ENCODE measurements around the gene ZC3H14.
"Not testable (repeated sequence)": the region's sequence is repeated elsewhere in the genome, so short reads cannot be mapped to it uniquely, and the experiment has no call there.

Gene ZC3H14, protein sequence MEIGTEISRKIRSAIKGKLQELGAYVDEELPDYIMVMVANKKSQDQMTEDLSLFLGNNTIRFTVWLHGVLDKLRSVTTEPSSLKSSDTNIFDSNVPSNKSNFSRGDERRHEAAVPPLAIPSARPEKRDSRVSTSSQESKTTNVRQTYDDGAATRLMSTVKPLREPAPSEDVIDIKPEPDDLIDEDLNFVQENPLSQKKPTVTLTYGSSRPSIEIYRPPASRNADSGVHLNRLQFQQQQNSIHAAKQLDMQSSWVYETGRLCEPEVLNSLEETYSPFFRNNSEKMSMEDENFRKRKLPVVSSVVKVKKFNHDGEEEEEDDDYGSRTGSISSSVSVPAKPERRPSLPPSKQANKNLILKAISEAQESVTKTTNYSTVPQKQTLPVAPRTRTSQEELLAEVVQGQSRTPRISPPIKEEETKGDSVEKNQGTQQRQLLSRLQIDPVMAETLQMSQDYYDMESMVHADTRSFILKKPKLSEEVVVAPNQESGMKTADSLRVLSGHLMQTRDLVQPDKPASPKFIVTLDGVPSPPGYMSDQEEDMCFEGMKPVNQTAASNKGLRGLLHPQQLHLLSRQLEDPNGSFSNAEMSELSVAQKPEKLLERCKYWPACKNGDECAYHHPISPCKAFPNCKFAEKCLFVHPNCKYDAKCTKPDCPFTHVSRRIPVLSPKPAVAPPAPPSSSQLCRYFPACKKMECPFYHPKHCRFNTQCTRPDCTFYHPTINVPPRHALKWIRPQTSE

DNA sequence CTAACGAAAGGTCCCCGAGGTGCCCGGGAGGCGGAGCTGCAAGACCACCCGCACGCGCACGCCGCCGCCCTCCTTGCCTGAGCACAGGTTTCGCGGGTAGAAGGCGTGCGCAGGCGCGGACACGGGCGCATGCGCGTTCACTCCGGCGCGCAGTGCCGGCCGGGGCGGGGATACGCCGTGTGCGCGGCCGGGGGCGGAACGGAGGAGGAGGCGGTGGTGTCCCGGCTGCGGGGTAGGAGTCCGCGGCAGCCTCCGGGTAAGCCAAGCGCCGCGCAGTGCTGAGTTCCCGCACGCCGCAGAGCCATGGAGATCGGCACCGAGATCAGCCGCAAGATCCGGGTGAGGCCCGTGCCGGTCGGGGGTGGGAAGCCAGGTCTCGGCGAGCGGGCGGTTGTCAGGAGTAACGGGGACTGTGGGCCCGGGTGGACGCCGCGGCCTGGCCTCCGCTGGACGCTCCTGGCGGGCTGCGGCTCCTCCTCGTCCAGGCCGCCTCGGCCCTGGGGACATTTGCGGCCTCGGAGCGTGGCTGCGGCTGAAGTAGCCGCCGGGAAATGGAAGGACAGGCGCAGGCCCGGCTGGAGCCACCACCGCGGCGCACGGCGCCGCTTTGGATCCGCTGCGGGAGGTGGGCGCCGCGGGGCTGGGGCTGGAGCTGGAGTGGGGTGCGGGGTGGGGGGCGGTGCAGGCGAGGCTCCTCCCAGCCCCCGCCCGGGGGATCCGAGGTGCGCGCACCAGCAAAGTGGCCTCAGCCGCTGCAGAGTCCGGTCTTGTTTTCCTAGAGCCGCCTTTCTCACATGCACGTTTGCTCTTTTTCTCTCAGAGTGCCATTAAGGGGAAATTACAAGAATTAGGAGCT lies at the start of gene ZC3H14:
Gene ZC3H14, plus strand, starts transcription at position 207 of the 856 bp plus-strand sequence. Its CDS starts 97 bp downstream, at position 304.
- DNase-seq = peak; percentile 88

DNA sequence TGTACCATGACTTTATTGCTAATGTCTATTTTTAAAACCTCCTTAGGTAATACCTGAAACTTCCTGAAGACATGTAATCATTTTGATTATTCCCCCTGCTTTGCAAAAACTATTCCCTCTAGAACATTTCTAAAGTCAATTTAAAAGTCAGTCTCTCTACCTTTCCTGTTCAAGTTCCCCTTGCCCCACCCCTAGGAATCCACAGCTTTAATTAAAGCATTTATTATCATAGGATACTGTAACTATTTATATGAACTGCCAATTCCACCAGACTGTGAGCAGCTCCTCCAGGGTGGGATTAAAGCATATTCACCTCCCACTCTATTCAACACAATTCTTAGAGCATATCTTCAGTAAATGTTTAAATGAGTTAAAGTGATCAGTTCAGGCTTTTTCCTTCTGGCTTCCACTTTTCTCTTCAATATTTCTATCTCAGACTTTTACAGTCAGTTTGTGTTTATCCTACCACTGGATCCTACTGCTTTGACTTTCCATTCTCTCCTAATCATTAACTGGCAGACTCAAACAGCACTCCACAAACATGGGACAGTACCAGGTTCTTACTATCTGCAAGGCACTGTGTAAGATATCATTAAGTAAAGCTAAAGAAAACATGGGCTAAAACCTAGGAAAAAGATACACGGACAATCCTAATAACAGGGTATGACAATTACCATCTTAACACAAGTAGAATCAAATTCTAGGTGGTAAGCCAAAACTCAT lies 47.2 kb upstream of the ZC3H14 start:
- DNase-seq = no peak

DNA sequence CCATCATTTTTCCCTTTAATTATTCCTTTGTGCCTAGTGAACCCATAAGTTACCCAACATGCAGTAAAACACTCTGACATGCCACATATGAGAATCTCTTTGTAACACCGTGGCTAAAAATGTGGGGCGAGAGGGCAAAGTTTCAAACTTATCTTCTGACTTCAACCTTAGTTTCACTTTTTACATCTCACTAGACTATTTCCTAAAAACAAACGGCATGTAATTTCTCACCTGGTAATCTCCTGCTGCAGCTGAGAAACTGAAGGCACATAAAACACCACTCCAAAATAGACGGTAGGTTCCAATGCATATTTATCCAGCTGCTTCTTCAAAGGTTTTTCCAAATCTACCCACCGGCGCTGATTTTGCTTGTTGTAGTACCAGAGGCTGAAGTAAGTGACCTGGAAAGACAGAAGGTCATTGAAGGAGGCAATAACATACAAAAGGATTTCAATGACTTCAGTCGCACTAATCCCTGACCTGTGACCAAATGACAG lies 45.9 kb upstream of the ZC3H14 start:
- DNase-seq = no peak

DNA sequence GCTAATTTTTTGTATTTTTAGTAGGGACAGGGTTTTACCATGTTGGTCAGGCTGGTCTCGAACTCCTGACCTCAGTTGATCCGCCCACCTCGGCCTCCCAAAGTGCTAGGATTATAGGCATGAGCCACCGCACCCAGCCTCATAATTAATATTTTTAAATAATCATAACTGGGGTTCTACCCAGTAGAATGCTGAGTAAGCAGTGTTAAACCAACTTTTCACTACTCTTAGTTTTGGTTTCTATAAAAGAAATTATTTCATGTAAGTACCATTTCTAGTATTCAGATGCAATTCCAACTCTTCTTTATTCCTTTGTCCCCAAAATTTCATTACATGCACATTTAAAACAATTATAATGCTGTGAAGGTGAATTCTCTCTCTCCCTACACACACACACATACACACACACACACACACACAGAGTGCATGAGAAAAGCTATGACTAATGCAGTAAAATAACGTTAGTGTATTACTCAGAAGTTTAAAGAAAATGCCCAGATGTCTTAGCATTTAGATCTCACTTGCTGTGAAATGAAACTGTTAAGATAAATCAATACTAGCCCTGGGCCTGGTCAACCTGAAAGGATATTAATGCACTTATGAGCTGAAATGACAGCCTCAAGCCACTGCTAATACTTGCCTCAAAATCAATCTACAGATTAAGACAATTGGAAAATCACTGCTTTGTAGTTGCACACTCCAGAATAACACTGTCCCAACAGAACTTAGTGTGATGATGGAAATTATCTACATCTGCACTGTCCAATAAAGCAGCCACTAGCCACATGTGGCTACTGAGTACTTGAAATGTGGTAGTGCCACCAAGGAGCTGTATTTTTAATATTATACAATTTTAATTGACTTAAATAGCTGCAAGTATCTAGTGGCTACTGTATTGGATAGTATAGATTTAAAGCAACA lies 44.0 kb upstream of the ZC3H14 start:
- DNase-seq = no peak

DNA sequence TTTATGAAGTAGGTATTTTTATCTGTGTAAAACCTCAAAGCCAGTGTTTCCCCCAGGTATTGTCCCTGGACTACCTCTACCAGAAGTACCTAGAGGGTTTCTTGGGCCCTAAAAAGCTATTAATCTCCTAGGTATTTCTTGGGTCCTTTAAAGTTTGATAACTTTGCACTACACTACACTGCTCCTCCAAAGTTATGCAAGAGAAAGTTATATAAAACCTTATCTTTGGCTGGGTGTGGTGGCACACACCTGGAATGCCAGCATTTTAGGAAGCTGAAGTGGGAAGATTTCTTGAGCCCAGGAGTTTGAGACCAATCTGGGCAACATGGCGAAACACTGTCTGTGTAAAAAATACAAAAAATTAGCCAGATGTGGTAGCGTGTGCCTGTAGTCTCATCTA lies 42.9 kb upstream of the ZC3H14 start:
- no peak for DNase-seq

DNA sequence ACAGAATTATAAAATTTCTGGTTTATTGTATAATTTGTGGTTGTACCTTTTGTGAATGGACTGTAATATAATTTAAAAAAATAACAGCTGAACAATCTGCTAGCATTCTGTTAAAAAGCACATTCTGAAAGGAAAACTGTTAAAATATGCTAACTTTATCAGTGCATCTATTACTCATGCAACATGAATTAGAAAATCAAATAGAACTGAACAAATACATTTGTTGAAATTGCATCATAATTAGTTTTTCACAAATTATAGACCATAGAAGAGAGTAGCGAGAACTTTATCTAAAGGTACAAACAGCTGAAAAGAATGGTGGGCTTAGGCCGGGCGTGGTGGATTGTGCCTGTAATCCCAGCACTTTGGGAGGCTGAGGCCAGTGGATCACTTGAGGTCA lies 41.0 kb upstream of the ZC3H14 start:
- DNase-seq = no peak

DNA sequence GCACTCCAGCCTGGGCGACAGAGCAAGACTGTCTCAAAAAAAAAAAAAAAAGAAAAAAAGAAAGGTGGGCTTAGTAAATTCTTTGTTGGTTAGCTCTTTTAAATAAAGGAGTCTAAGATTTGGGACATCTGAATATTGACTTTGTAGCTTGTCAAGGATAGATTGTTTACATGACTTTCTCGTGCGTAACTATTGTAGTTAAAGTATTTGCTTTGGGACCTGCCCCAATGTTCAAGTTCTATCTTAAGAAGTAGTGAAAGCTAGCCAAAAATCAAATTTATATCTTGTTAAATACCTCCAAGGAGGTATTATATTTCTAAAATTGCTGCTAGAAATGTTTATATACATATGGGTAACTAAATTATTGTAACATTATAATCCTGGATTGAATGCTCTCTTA lies 40.4 kb upstream of the ZC3H14 start:
- DNase-seq = no peak

DNA sequence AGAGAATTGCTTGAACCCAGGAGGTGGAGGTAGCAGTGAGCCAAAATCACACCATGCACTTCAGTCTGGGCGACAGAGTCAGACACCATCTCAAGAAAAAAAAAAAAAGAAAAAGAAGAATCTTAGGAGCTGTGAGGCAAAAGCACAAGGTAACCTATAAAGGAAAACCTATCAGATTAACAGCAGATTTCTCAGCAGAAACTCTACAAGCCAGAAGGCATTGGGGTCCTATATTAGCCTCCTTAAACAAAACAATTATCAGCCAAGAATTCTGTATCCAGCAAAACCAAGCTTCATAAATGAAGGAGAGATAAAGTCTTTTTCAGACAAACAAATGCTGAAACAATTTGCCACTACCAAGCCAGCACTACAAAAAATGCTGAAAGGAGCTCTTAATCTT lies 32.9 kb upstream of the ZC3H14 start:
- not testable (repeated sequence) for DNase-seq

DNA sequence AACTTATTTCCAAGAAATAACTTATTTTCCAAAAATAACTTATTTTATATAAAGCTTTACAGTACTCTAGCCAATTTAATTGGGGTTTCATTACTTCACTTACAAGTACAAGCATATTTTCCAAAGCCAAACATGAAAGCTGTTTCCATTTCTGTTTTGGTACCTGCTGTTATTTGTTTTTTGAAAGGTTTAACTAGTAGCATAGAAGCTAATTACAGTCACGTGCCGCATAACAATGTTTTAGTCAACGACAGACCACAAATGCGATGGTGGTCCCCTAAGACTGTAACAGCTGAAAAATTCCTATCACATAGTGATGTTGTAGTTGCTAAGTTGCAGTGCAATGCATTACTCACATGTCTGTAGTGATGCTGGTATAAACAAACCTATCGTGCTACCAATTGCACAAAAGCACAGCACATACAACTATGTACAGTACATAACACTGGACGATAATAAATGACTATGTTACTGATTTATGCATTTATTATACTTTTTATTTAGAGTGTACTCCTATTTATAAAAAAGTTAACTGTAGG lies 29.7 kb upstream of the ZC3H14 start:
- no peak for DNase-seq

DNA sequence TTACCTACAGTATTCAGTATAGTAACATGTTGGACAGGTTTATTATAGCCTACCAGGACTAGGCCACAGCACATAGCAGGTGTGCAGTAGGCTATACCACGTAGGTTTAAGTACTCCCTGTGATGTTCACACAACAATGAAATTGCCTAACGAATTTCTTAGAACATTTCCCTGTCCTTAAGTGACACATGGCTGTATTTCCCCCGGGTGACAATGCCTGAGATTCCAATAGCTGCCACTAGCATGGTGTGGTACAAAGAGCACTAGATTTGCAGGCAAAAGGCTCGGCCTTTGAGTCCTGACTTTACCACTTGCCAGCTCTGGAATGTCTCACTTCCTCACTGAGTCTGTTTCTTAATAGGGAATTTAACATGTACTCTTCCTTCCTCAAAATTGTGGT lies 27.7 kb upstream of the ZC3H14 start:
- no peak for DNase-seq

DNA sequence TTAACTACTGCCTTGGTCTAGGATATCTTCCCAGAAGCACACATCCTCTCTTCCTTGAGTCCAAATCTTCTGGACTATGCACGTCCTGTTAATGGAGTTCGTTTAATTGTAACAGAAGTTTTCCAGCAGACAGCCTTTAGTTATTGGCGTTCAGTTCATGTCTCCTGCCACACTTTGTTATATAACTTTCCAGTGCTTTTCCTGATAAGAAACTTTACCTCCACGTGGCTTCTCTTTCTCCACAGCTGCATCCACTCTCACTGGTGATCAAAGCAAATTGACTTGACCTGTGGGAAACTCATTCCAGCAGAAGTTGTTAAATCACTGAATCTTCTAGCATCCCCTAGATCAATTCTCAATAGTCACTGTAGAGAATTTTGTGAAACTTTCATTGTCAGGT lies 27.0 kb upstream of the ZC3H14 start:
- DNase-seq = no peak

DNA sequence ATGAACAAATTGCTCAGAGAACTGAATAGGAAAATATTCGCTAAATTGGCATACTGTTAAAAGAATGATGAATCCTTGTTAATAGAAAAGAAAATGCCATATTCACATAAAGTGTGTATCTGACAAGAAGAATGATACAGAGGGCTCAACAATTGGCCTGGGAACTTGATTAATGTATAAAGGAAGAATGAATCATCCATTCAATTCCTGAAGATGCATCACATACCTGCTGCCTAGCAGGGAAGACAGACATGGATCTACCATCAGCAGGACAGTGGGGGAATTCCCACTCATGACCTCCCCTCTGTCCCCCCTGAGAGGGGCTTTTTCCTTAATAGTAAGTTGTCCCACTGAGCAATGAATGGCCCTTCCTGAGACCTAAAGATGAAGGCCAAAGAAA lies 21.5 kb upstream of the ZC3H14 start:
- no peak for DNase-seq

DNA sequence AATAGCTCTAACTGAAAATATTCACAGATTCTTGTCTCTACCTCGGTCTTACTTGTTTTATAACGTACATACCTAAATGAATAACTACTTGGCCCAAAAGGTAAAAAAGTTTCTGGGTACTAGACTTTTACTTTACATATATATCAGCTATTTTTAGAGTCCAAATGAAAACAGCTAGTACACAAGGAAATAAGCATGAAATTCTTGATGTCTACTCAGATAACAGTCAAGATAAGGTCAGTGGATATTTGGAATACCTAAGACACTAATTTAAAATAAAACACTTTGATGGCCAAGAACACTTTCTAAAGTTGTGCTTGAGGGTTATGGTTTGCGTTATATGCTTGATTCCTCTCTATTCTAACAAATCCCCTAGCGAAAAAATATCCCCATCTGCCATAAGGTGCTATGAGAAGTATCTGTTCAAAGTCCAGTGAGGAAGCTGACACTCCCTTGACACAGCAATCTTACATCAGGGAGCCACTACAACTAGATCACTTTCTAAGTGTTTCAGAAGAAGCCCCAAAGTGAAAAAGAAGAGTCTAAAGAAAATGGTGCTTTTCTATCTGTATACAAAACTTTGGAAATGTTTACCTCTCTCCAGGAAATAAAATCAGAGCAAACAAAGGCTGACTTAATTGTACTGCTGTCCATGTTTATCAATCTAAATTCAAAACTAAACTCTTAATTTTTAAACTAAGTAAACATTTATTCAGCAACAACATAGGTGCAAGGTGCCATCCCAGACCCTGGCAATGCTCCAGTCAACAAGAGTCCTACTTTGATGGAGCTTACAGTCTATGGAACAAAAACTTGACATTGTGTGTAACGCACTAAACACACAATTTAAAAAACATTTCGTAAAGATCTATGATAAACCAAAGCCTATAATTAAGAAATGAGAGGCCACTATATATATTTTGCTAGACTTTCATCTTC lies 19.7 kb upstream of the ZC3H14 start:
- no peak for DNase-seq

DNA sequence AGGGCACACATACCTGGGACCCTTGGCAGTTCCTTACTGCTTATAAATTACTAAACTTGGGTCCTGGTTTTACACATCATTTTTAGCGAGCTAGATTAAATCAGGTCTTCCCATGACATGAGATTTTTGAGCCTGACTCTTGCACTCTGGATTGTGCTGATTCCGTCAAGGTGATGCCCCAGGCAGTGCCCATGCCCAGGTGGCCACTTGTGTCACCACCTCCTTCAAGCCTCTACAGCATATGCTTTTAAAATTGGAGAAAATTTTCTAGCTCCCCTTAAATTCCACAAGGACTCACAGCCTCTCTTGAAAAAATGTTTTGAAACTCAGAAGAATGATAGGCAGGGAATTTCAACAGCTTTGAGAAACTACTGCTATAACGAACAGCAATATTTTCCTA lies 17.6 kb upstream of the ZC3H14 start:
- no peak for DNase-seq

DNA sequence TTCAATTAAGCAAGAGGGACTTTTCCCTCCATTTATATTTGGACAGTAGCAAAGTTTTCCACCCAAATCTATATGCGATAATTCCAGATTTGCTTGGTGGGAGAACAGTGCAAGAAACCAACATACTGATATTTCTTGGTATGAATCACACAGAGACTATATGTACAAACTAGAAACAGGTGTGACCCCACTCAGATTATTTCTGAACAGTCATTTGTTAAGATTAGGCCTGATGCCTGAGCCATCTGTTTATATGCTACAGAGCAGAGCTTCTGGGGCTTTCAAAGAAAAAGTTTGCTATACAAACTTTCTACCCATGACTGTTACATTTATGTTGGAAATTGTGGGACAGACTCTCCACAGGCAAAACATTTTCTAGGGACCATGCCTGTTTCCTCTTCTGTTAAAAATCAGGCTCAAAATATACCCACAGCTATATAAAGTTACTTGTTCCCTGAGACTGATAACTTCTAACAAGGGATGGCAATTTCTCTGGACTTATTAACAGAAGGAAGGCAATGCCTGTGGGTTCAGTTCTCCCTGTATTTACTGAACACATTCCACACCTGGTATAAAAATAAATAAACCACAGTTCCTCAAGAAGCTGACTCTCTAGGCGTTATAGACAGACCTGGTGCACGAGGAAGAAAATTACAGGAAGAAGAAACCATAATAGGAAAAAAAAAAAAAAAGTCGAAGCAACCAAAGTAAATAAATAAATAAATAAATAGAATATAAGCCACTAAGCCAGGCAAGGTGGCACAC lies 16.0 kb upstream of the ZC3H14 start:
- no peak for DNase-seq

DNA sequence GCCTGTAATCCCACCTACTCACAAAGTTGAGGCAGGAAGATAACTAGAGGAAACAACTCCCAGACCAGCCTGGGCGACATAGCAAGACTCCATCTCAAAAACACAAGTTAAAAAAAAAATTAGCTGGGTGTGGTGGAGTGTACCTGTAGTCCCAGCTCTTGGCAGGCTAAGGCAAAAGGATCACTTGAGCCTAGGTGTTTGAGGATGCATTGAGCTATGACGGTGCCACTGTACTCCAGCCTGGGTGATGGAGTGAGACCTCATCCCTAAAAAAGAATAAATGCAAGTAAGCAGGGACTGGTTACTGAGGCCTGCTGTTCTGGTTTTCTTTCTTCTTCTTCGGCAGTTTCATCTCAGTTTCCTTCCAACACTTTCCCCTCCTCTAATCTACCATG lies 15.5 kb upstream of the ZC3H14 start:
- DNase-seq = no peak

DNA sequence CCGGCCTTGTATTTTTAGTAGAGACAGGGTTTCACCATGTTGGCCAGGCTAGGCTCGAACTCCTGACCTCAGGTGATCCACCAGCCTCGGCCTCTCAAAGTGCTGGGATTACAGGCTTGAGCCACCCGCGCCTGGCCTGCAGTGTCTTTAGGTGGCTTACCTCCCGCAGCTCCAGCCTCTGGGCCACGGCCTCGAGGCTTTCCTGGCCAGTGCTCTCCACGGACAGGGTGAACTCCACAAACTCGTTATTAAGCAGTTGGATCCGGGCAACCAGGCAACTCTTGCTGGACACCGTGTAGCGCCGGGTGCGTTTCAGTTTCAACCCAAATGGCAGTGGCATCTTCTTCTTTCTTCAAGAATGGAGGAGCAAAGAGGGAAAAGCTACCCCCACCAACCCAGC lies 12.8 kb upstream of the ZC3H14 start:
- DNase-seq = no peak

DNA sequence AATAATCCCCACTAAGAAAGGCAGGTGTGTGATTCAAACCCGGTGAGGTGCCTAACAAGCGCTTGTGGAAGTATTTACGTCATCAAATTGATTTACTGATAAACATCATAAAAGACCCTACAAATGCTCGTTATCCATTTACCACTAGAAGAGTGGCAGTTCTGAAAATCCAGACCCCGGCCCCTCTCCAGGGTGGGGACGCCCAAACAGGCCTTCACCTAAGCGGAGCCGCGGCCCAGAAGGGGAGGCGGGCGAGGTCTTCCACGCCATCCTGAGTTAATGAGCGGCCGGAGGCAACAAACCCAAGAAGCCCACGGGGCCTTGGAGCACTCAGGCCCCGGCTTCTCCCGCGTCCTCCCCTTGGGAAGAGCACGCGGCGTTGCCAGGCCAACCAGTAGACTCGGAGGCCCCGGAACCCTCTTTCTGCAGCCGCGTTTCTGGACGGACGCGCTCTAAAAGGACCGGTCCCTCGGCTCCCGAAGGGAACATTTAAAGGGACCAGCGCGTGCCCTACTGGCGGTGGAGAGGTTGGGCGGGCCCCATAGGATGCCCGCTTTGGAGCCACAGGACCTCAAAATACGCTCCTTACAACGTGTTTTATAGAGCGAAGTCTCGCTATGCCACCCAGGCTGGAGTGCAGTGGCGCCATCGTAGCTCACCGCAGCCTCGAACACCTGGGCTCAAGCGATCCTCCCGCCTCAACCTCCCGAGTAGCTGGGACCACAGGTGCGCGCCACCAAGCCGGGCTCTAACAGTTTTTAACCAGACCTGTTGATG lies 11.6 kb upstream of the ZC3H14 start:
- peak; percentile 59 for DNase-seq

Data from activated naive CD4-positive, alpha-beta T cell treated with Interleukin-2 at 50 U/mL for 16 hours (primary cell).